GM06990 (cell line): ENCODE measurements around the gene WHRN.
A peak's percentile ranks its signal among the peaks of the same experiment; 100 is the strongest.

ENCODE experiments used
- DNase-seq: peaks from one replicate; pipeline ENCODE4 v3.0.0-alpha.2; 2011; ENCODE audit not compliant: insufficient read length; ENCODE audit errors: extremely low read depth
- H3K27me3 ChIP-seq: replicated peaks from 2 replicates; pipeline ENCODE4 v1.6.0; 2011; ENCODE audit warnings: low read length; ENCODE audit not compliant: control insufficient read depth, insufficient read depth
- H3K36me3 ChIP-seq: 2 replicates; pipeline ENCODE4 v1.5.1; 2011; ENCODE audit warnings: low read length; ENCODE audit not compliant: control insufficient read depth, insufficient read depth
- H3K4me3 ChIP-seq: replicated peaks from 2 replicates; pipeline ENCODE4 v1.5.1; 2011; ENCODE audit warnings: low read depth, mild to moderate bottlenecking, control low read depth, low read length
- TF ChIP-seq, protein P1 (sequence below): IDR thresholded peaks from 2 replicates; pipeline ENCODE4 v1.5.1; 2011; ENCODE audit warnings: low read length, control low read depth, mild to moderate bottlenecking, inconsistent platforms; ENCODE audit not compliant: insufficient read depth, poor library complexity, severe bottlenecking

Gene WHRN

DNA sequence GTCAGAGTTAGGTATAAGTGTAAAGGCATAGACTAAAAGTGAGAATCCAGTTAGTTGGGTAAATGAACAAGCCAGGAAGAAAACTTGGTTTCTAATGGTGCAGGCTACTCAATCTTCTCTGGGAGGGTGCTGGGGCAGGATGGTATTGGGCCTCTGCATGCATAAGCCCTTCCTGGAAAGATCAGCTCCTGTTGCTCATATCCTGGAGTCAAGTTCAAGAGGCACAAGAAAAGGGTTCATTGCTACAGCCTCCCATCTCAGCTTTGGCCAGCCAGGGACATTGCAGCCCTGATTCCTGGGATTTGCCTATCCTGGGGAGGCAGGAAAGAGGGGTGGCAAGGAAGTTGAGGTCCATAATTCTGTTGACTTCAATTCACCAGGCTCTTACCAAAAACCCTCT, 41.6 kb upstream of the WHRN start:
- no peak for DNase-seq
- Histone ChIP-seq H3K4me3 (no peak overlapping the region), H3K27me3 (peaks cover 1% of the 10 kb centered on the region), H3K36me3 (no peaks in the 10 kb centered on the region)
- TF ChIP-seq, protein P1, sequence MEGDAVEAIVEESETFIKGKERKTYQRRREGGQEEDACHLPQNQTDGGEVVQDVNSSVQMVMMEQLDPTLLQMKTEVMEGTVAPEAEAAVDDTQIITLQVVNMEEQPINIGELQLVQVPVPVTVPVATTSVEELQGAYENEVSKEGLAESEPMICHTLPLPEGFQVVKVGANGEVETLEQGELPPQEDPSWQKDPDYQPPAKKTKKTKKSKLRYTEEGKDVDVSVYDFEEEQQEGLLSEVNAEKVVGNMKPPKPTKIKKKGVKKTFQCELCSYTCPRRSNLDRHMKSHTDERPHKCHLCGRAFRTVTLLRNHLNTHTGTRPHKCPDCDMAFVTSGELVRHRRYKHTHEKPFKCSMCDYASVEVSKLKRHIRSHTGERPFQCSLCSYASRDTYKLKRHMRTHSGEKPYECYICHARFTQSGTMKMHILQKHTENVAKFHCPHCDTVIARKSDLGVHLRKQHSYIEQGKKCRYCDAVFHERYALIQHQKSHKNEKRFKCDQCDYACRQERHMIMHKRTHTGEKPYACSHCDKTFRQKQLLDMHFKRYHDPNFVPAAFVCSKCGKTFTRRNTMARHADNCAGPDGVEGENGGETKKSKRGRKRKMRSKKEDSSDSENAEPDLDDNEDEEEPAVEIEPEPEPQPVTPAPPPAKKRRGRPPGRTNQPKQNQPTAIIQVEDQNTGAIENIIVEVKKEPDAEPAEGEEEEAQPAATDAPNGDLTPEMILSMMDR: no peak

DNA sequence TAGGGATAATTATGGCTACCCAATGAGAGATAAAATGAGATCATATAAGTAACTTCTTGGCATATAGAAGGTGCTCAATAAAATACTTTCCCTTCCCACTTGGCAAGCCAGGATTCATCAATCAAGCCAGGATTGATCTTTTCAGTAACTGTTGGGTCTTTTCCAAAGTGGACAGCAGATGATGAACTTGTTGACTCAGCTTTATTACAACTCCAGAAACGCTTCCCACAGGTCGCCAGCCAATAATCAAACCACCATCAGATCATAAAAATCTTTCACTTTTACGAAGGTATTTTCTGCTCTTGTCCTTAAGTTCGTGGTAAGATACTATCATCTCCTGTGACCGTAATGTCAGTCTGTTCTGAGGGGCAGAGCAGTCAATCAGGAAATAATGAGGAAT, 39.8 kb upstream of the WHRN start:
- H3K36me3 ChIP-seq: no peaks in the 10 kb centered on the region
- TF ChIP-seq, protein P1: no peak
- H3K4me3 ChIP-seq: no peak overlapping the region
- peaks cover 1% of the 10 kb centered on the region for H3K27me3 ChIP-seq
- DNase-seq: no peak

DNA sequence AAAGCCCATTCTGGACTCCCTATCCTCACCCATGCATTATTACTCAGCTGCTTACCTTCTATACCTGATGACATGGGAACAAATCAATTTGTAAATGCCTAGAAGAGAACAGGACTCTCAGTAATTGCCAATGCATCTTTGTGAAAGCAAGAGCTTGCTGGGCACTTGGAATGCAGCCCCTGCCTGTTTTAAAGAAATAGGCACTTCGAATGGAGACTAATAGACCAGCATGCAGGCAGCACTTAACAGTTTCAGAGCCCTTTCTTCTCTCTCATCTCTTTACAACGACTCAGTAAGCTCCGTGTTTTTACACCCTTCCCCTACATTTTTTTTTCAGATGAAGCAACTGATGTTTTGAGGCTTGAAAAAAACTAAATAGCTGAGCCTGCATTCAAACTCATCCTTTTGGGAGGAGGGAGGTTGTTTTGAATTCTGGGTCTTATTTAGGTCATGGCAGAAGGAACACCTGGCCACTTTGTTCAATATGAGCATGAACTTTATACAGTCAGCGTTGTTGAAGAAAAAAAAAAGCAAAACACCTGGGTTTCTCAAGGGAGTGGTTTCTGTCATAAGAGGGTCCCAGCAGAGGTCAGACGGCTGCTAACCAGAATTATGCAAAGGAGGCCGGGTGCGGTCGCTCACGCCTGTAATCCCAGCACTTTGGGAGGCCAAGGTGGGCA, 34.6 kb upstream of the WHRN start:
- peaks cover 1% of the 10 kb centered on the region for H3K27me3 ChIP-seq
- H3K4me3 ChIP-seq: no peak overlapping the region
- peak; percentile 6 for DNase-seq
- H3K36me3 ChIP-seq: no peaks in the 10 kb centered on the region
- TF ChIP-seq, protein P1: no peak

DNA sequence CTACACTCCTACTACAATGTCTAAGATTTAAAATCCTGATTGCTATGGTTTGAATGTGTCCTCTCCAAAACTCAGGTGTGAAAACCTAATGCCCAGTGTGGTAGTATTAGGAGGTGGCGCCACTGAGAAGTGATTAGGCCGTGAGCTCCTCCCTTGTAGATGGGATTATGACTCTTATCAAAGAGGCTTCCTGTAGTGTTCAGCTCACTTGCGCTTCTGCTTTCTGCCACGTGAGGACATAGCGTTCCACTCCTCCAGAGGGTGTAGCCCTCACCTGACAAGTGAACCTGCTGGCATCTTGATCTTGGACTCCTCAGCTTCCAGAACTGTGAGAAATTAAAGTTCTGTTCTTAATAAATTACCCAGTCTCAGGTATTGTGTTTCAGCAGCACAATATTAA, 33.0 kb upstream of the WHRN start:
- TF ChIP-seq, protein P1: peak; percentile 47
- H3K27me3 ChIP-seq: peaks cover 1% of the 10 kb centered on the region
- H3K36me3 ChIP-seq: no peaks in the 10 kb centered on the region
- no peak overlapping the region for H3K4me3 ChIP-seq
- no peak for DNase-seq

DNA sequence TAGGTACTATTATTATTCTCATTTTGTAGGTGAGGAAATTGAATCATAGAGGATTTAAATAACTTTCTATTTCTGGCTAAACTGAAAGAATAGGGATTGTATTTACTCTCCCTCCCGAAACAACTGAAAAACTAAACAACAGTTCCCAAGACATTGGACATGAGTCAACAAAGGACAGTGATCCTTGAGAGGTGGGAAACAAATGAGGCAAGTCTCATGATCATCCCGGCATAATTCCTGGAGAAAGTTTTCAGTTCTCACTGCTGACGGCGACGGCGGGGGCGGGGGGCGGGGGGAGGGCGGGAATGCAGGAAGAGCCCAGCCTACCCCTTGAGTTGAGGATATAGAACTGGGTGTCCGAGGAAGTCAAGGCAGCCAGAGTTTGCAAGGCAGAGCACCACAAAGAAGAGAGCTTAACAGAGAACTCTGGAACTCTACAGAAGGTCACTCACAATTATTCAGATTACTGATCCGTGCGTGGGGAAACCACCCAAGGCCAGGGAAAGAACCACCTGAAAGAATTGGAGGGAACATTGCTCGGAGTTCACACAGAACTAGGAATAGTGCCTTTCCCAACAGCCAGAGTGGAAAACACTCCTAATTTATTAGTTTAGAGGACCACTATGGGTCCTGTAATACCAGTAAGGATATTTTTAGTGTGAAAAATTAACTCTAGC, 27.4 kb upstream of the WHRN start:
- DNase-seq: no peak
- Histone ChIP-seq H3K36me3 (no peaks in the 10 kb centered on the region), H3K4me3 (no peak overlapping the region), H3K27me3 (no peaks in the 10 kb centered on the region)
- TF ChIP-seq, protein P1: no peak
